GM12801 (cell line): ENCODE measurements around the gene ADAMTS7.

Source experiments
- CTCF ChIP-seq: IDR thresholded peaks from one replicate; pipeline ENCODE4 v1.5.1; 2011; ENCODE audit warnings: control low read depth; ENCODE audit not compliant: insufficient read length; ENCODE audit errors: extremely low read depth

ADAMTS7 gene

DNA sequence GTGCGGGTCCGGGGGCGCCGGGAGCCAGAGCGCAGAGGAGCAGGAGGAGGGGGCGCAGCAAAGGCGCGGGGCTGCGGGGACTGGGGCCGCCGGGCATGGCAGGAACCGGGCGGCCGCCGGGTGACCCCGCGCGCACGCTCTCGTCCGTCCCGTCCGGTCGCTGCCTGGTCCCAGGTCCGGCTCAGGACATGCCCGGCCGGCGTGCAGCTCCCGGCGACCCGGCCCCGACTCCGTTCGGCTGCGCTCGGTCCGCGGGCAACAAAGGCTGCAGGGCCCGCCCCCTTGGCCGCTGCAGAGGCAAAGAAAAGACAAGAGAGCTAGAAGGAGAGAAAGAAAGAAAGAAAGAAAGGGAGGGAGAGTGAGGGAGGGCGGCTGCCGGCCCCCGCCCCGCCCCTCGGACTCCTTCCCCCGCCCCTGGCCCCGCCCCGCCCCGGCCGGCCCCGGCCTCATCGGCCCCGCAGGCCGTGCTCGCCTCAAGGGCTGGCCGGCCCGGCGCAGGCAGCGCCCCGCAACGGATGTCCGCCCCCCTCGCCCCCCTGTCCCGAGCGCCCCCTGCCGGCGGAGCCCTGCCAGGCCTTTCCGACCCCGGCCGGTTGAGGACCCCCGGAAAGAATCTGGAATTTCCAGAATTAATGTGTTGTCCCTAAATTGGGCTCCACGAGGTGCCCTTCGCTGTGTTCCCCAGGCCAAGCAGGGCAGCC, at the start of gene ADAMTS7:
Gene ADAMTS7 (minus strand): TSS at position 341 of the 701 bp plus-strand sequence. CDS start 244 bp downstream, at position 97.
- no peak for TF ChIP-seq CTCF

DNA sequence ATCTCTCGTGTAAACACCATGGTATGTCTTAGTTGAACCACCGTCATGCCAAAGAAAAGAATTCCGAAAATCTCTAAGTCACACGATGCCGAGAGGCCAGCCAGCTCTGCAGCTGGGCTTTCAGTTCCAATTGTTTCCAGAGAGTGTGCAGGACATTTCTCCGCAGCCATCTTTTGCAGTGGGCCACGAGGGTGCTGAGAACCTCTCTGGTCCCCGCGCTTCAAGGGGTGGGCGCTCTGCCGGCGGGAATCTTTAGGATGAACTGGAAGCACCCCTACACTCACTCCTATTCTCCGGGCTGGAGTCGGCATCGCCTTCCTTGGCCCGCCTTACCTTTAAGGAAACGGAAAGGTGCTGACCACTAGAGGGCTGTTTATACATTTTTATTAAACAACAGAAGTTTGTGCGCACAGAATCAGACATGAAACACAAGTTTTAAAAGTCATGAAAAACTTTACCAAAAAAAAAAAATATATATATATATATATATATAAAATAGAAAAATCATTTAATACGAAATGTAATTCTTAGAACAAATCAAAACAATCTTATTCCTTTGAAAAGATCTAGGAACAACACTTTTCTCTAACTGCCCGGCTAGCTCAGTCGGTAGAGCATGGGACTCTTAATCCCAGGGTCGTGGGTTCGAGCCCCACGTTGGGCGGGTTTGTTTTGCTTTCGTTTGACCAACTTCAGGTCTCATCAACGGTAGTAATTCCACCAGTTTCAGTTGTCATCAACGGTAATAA, 48.9 kb upstream of the ADAMTS7 start:
- no peak for TF ChIP-seq CTCF

DNA sequence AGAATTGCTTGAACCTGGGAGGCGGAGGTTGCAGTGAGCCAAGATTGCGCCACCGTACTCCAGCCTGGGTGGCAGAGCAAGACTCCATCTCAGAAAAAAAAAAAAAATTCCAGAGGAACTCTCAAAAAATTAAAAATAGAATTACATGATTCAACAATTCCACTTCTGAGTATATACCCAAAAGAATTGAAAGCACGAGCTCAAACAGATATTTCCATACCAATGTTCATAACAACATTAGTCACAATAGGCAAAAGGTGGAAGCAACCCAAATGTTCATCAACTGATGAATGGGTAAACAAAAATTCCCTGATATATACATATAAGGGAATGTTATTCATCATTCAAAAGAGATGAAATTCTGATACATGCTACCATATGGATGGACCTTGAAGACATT, 44.5 kb upstream of the ADAMTS7 start:
- no peak for TF ChIP-seq CTCF

DNA sequence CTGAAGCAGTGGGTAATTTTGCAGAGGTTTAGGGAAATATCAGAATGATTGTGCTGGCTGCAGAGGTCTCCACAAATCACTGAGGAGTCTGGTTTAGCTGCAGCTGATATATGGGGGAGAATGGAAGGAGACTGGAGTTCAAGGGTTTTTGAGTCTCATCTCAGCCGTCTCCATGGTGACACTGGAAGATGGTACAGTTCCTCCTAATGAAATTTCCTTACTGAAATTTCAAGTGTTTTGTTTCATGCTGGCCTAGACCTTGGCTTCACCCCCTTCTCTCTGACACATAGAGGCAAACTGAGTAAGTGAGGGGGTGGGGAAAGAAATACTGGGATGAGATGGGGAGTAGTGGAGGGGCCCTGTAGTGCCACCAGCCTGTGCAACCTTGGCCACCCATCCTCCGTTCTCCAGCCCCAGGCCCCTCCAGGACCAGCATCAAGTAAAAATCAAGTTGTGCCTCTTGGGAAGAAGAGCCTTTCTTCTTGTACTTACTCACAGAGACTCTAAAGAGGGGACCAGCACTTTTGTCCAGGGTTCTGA, 43.6 kb upstream of the ADAMTS7 start:
- no peak for TF ChIP-seq CTCF

DNA sequence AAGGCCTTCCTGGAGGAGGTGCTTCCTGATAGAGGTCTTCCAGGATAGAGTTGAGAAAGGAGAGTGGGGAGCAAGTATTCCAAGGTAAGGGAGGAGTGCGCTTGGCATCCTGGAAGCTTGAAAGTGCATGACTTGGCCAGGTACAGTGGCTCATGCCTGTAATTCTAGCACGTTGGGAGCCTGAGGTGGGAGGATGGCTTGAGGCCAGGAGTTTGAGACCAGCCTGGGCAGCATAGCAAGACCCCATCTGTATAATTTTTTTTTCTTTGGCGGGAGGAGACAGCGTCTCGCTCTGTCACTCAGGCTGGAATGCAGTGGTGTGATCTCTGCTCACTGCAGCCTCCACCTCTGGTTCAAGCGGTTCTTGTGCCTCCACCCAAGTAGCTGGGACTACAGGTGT, 42.2 kb upstream of the ADAMTS7 start:
- TF ChIP-seq CTCF, result no peak

GRCh38 chr15:78850941-78851755, 39.9 kb upstream of the ADAMTS7 start:
- TF ChIP-seq CTCF, result no peak

DNA sequence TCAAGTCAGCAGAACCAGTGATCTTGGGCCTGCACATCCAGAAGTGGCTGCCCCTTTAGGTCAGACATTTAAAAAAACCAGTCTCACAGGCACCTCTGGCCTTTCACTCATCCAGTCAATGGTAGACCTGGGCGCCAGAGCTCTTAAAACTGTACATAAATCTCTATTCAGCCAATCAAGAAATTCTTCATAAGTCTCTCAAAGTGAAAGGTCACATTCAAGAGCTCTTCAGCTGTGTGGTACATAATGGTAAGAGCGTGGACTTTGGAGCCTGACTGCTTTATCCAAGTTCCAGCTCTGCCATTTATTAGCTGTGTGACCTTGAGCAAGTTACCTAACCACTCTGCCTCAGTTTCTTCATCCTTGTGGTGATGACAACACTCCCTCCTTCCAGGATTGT, 39.1 kb upstream of the ADAMTS7 start:
- no peak for TF ChIP-seq CTCF
